Measurements from ENCODE around the gene TAF4. TPM values are rescaled to one million over a fixed set of nuclear protein-coding genes. Genes with fewer than 3 reads are reported as not detected.

TAF4 gene
- total and polyA plus RNA-seq, 2 donors (not counting 3 experiments of a cell fraction or from before 2014, with no cell fraction given): 6.1 to 19.5 TPM

- no TSS peak for BruUV-seq (replicated peaks)
- H3K9me1 ChIP-seq (replicated peaks; ENCODE audit: control insufficient read depth, extremely low read depth, insufficient read depth, low read length): no peaks in the 10 kb centered on the region
- H3K9me3 ChIP-seq (replicated peaks; ENCODE audit: control insufficient read depth, insufficient read depth, low read length): no peaks in the 10 kb centered on the region
- H3K27ac ChIP-seq (ENCODE audit: insufficient read depth, low read depth, low read length): no peak overlapping the region
- no peaks in the 10 kb centered on the region for H3K36me3 ChIP-seq (ENCODE audit: control insufficient read depth in 2 of 2, extremely low read depth in 1 of 2, insufficient read depth in 2 of 2, low read length in 2 of 2)
- DNase-seq (ENCODE audit: low read depth, low spot score) (no peak), FAIRE-seq (no peak)
- H3K79me2 ChIP-seq (ENCODE audit: control insufficient read depth, insufficient read depth, low read length): no peaks in the 10 kb centered on the region
- no peak overlapping the region for H3K4me3 ChIP-seq (replicated peaks in 1 of 3; ENCODE audit: insufficient read depth in 1 of 3, low read depth in 1 of 3, low read length in 3 of 3)
- H4K20me1 ChIP-seq (replicated peaks; ENCODE audit: control insufficient read depth, extremely low read depth, insufficient read depth, low read length): no peaks in the 10 kb centered on the region
- no peak overlapping the region for H2AFZ ChIP-seq (ENCODE audit: low read depth, low read length)
- CTCF ChIA-PET: no interaction called here
- H3K27me3 ChIP-seq (ENCODE audit: control insufficient read depth in 2 of 2, insufficient read depth in 2 of 2, low read length in 2 of 2): no peaks in the 10 kb centered on the region
- dilution Hi-C loops (cut with MboI; ENCODE audit: extremely low pct_ligation_motif_present, low sequenced_read_pairs): no loop called here
- H3K4me2 ChIP-seq (ENCODE audit: insufficient read depth, low read length): no peak overlapping the region
- POLR2A ChIA-PET: no interaction called here
- TF ChIP-seq POLR2A (IDR thresholded peaks at IDR 0.05; ENCODE audit: low read depth, low read length): no peak
- TF ChIP-seq CTCF (IDR thresholded peaks at IDR 0.05; ENCODE audit: extremely low read depth in 1 of 2, insufficient read depth in 1 of 2, low read depth in 1 of 2, low read length in 2 of 2): no peak
- TF ChIP-seq MYC (IDR thresholded peaks at IDR 0.05; ENCODE audit: low read depth, low read length): no peak
- TF ChIP-seq POLR2AphosphoS5 (IDR thresholded peaks at IDR 0.05; ENCODE audit: insufficient read depth, low read depth, low read length): no peak
- no peak for TF ChIP-seq FOS (IDR thresholded peaks at IDR 0.05; ENCODE audit: borderline replicate concordance, insufficient read depth, low read length)
- no peak for TF ChIP-seq GATA2 (IDR thresholded peaks at IDR 0.05; ENCODE audit: insufficient read depth, insufficient read length, low read depth, low read length)
- no peak for TF ChIP-seq EZH2 (IDR thresholded peaks at IDR 0.05; ENCODE audit: borderline replicate concordance, low read depth, low read length, severe bottlenecking)
- no peak for TF ChIP-seq MAX (IDR thresholded peaks at IDR 0.05; ENCODE audit: insufficient read depth, insufficient read length)
- no peak for TF ChIP-seq JUN (IDR thresholded peaks at IDR 0.05; ENCODE audit: borderline replicate concordance, insufficient read depth, insufficient read length, low read depth)
- no peaks in the 10 kb centered on the region for H3K4me1 ChIP-seq (ENCODE audit: control insufficient read depth, extremely low read depth, insufficient read depth, low read length)
- H3K9ac ChIP-seq (replicated peaks; ENCODE audit: extremely low read depth, insufficient read depth, low read length): no peak overlapping the region
- intact Hi-C loops (cut with micrococcal nuclease): no loop called here
These were observed 134.0 kb downstream of the TAF4 start for GRCh38 chr20:61931476-61932198.

Data from endothelial cell of umbilical vein (primary cell).